ENCODE data around the gene LMNA. TPM values are rescaled to one million over a fixed set of nuclear protein-coding genes. Genes with fewer than 3 reads are reported as not detected.
"Not testable (repeated sequence)": the region's sequence is repeated elsewhere in the genome, so short reads cannot be mapped to it uniquely, and the experiment has no call there.

The LMNA gene
- total and polyA plus RNA-seq, 7 donors: 114 to 392 (median 237) TPM

DNA sequence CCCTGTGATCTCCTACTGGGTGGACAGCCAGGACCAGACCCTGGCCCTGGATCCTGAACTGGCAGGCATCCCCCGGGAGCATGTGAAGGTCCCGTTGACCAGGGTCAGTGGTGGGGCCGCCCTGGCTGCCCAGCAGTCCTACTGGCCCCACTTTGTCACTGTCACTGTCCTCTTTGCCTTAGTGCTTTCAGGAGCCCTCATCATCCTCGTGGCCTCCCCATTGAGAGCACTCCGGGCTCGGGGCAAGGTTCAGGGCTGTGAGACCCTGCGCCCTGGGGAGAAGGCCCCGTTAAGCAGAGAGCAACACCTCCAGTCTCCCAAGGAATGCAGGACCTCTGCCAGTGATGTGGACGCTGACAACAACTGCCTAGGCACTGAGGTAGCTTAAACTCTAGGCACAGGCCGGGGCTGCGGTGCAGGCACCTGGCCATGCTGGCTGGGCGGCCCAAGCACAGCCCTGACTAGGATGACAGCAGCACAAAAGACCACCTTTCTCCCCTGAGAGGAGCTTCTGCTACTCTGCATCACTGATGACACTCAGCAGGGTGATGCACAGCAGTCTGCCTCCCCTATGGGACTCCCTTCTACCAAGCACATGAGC is 62.2 kb downstream of the LMNA start:
- no peak for DNase-seq
- H3K27ac ChIP-seq: no peak overlapping the region
- peaks cover 0 to 4% (median 0%) of the 10 kb centered on the region in 3 donors for H3K27me3 ChIP-seq (ENCODE audit: insufficient read depth in 3 of 3, low read length in 2 of 3)
- intact Hi-C loops (cut with DNase I): no loop called here
- no peak for ATAC-seq
- no peak for TF ChIP-seq CTCF (IDR thresholded peaks at IDR 0.05)
- H3K4me1 ChIP-seq: no peaks in the 10 kb centered on the region
- no peaks in the 10 kb centered on the region for H3K9me3 ChIP-seq
- H3K4me3 ChIP-seq: no peak overlapping the region
- peaks cover 0 to 7% of the 10 kb centered on the region in 2 donors for H3K36me3 ChIP-seq (ENCODE audit: insufficient read depth in 1 of 2, low read depth in 1 of 2)
- WGBS, 3 donors: 84 to 88% (median 86%) methylated on average over 12 of the region's 12 CpGs

DNA sequence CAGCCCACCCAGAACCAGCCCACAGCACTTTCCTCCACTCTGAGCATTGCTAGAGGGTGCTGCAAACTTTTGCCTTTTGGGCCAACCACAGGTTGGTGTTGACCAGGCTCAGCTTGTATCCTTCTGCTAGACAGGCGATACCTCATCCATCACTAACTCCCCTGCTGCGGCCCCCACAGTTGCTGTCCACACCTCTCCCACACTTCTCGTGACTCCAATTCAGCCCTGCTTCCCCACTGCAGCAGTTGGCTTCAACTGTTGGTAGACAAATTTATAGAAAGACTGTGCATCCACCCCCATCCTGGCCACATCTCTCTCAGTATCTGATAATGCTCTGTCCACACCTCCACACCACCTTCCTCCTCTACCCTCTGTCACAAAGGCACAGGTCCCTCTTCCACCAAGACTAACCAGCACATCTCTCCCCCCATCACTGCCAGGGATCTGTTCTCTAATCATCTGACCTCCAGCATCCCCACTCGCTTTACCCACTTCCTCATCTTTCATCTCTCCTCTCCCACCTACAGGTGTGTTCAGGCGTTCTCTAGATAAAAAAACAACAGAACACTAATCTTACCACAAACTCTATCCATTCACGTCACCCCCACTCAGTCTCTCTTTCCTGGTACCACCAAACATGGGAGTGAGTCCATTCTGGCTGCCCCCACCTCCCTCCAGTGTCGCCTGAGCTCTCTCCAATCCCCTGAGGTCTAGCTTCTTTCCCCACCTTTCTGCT is 63.6 kb downstream of the LMNA start:
- Histone ChIP-seq H3K9me3 (no peaks in the 10 kb centered on the region), H3K36me3 (ENCODE audit: insufficient read depth in 1 of 2, low read depth in 1 of 2) (peaks cover 0 to 7% of the 10 kb centered on the region in 2 donors), H3K27me3 (ENCODE audit: insufficient read depth in 3 of 3, low read length in 2 of 3) (peaks cover 0 to 4% (median 0%) of the 10 kb centered on the region in 3 donors), H3K4me1 (no peaks in the 10 kb centered on the region), H3K4me3 (no peak overlapping the region), H3K27ac (no peak overlapping the region)
- no peak for DNase-seq
- no peak for ATAC-seq
- no peak for TF ChIP-seq CTCF (IDR thresholded peaks at IDR 0.05)
- intact Hi-C loops (cut with DNase I): no loop called here
- 83 to 85% (median 84%) methylated on average over 7 of the region's 7 CpGs for WGBS, 3 donors

DNA sequence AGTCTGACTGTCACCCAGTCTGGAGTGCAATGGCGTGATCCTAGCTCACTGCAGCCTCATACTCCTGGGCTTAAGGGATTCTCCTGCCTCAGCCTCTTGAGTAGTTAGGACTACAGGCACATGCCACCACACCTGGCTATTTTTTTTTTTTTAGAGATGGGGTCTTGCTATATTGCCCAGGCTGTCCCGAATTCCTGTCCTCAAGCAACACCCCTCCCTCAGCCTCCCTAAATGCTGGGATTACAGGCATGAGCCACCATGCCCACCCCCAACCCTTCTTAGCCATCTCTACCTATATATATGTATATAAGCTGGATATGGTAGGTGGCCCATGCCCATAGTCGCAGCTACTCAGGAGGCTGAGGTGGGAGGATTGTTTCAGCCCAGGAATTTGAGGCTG is 66.0 kb downstream of the LMNA start:
- H3K4me1 ChIP-seq: no peaks in the 10 kb centered on the region
- WGBS, 3 donors: 90 to 93% (median 93%) methylated on average over 3 of the region's 3 CpGs
- intact Hi-C loops (cut with DNase I): no loop called here
- H3K27me3 ChIP-seq (ENCODE audit: insufficient read depth in 3 of 3, low read length in 2 of 3): peaks cover 0 to 4% (median 0%) of the 10 kb centered on the region in 3 donors
- H3K4me3 ChIP-seq: no peak overlapping the region
- no peak for TF ChIP-seq CTCF (IDR thresholded peaks at IDR 0.05)
- H3K9me3 ChIP-seq: no peaks in the 10 kb centered on the region
- H3K27ac ChIP-seq: no peak overlapping the region
- H3K36me3 ChIP-seq (ENCODE audit: insufficient read depth in 1 of 2, low read depth in 1 of 2): peaks cover 0 to 7% of the 10 kb centered on the region in 2 donors
- no peak for ATAC-seq
- no peak for DNase-seq

- H3K27me3 ChIP-seq (ENCODE audit: insufficient read depth in 3 of 3, low read length in 2 of 3); H3K27ac ChIP-seq; H3K4me3 ChIP-seq; H3K9me3 ChIP-seq; ATAC-seq; H3K36me3 ChIP-seq (ENCODE audit: insufficient read depth in 1 of 2, low read depth in 1 of 2); intact Hi-C loops (cut with DNase I); H3K4me1 ChIP-seq; DNase-seq: not testable (repeated sequence)
- WGBS, 3 donors: 20 to 27% (median 24%) methylated on average over 8 of the region's 8 CpGs
Measured at GRCh38 chr1:156181391-156181924, 66.9 kb downstream of the LMNA start.

DNA sequence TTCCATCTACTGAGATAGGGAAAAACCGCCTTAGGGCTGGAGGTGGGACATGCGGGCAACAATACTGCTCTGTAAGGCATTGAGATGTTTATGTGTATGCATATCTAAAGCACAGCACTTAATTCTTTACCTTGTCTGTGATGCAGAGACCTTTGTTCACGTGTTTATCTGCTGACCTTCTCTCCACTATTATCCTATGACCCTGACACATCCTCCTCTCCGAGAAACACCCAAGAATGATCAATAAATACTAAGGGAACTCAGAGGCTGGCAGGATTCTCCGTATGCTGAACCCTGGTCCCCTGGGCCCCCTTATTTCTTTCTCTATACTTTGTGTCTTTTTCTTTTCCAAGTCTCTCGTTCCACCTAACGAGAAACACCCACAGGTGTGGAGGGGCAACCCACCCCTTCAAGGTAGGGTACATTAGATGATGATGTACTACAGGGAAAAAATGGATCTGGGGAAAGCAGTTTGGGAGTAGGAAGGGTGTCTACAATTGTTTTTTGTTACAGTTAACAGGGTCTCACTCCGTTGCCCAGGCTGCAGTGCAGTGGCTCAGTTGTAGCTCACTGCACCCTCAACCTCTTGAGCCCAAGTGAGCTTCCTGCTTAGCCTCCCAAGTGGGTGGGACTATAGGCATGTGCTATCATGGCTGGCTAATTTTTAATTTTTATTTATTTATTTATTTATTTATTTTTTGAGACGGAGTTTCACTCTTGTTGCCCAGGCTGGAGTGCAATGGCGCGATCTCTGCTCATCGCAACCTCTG is 67.7 kb downstream of the LMNA start:
- not testable (repeated sequence) for H3K4me1 ChIP-seq; H3K36me3 ChIP-seq (ENCODE audit: insufficient read depth in 1 of 2, low read depth in 1 of 2); H3K27ac ChIP-seq; ATAC-seq; H3K9me3 ChIP-seq; H3K4me3 ChIP-seq; DNase-seq; H3K27me3 ChIP-seq (ENCODE audit: insufficient read depth in 3 of 3, low read length in 2 of 3)
- intact Hi-C loops (cut with DNase I): loop anchor here in 1 of 2 donors (2.0 kb wide), 1 partner anchor 35 kb away; no protein-coding TSS in a partner anchor
- WGBS, 3 donors: 67 to 76% (median 72%) methylated on average over 11 to 12 of the region's 12 CpGs

- H3K9me3 ChIP-seq; ATAC-seq; H3K4me3 ChIP-seq; intact Hi-C loops (cut with DNase I); H3K36me3 ChIP-seq (ENCODE audit: insufficient read depth in 1 of 2, low read depth in 1 of 2); H3K4me1 ChIP-seq; H3K27ac ChIP-seq; DNase-seq; H3K27me3 ChIP-seq (ENCODE audit: insufficient read depth in 3 of 3, low read length in 2 of 3): not testable (repeated sequence)
- WGBS, 3 donors: 89 to 91% (median 90%) methylated on average over 2 of the region's 2 CpGs
Measured at GRCh38 chr1:156186347-156187177, 72.1 kb downstream of the LMNA start.

Measured in psoas muscle (tissue), 8 donors.